ENCODE measurements around the gene SMIM26. TPM values are rescaled to one million over a fixed set of nuclear protein-coding genes. Genes with fewer than 3 reads are reported as not detected.

SMIM26 gene
- total RNA-seq, 2 donors from 2014 or later = 67.9 to 78.1 TPM

- H3K9me3 ChIP-seq = no peaks in the 10 kb centered on the region
- intact Hi-C loops (cut with DNase I) = no loop called here
- TF ChIP-seq CTCF (IDR thresholded peaks at IDR 0.05) = no peak
- no peaks in the 10 kb centered on the region for H3K4me1 ChIP-seq
- no peak for DNase-seq
- no peak overlapping the region for H3K4me3 ChIP-seq
- peaks cover 25% of the 10 kb centered on the region for H3K36me3 ChIP-seq
- no peak overlapping the region for H3K27ac ChIP-seq
- no peaks in the 10 kb centered on the region for H3K27me3 ChIP-seq
- H3K9ac ChIP-seq (ENCODE audit: low read depth in 2 of 2, low read length in 2 of 2) = no peak overlapping the region
Observed at GRCh38 chr20:18537651-18538050, 29.6 kb upstream of the SMIM26 start.

GRCh38 chr20:18541741-18542140, 25.5 kb upstream of the SMIM26 start:
- DNase-seq = no peak
- Histone ChIP-seq H3K9ac (ENCODE audit: low read depth in 2 of 2, low read length in 2 of 2) (no peak overlapping the region), H3K36me3 (peaks cover 14% of the 10 kb centered on the region), H3K4me1 (no peaks in the 10 kb centered on the region), H3K9me3 (no peaks in the 10 kb centered on the region), H3K27me3 (no peaks in the 10 kb centered on the region), H3K4me3 (no peak overlapping the region), H3K27ac (no peak overlapping the region)
- TF ChIP-seq CTCF (IDR thresholded peaks at IDR 0.05) = no peak
- intact Hi-C loops (cut with DNase I) = no loop called here

GRCh38 chr20:18543216-18543615, 24.0 kb upstream of the SMIM26 start:
- no peaks in the 10 kb centered on the region for H3K9me3 ChIP-seq
- no peaks in the 10 kb centered on the region for H3K4me1 ChIP-seq
- no peak for DNase-seq
- H3K27me3 ChIP-seq = no peaks in the 10 kb centered on the region
- no peak for TF ChIP-seq CTCF (IDR thresholded peaks at IDR 0.05)
- H3K4me3 ChIP-seq = no peak overlapping the region
- H3K36me3 ChIP-seq = peaks cover 14% of the 10 kb centered on the region
- H3K27ac ChIP-seq = no peak overlapping the region
- intact Hi-C loops (cut with DNase I) = no loop called here
- no peak overlapping the region for H3K9ac ChIP-seq (ENCODE audit: low read depth in 2 of 2, low read length in 2 of 2)

GRCh38 chr20:18543932-18544331, 23.3 kb upstream of the SMIM26 start:
- H3K9ac ChIP-seq (ENCODE audit: low read depth in 2 of 2, low read length in 2 of 2) = no peak overlapping the region
- no peaks in the 10 kb centered on the region for H3K27me3 ChIP-seq
- no peaks in the 10 kb centered on the region for H3K4me1 ChIP-seq
- no peaks in the 10 kb centered on the region for H3K9me3 ChIP-seq
- no peak overlapping the region for H3K27ac ChIP-seq
- H3K4me3 ChIP-seq = no peak overlapping the region
- no peak for TF ChIP-seq CTCF (IDR thresholded peaks at IDR 0.05)
- no peak for DNase-seq
- H3K36me3 ChIP-seq = peaks cover 14% of the 10 kb centered on the region
- intact Hi-C loops (cut with DNase I) = no loop called here

GRCh38 chr20:18545566-18545965, 21.7 kb upstream of the SMIM26 start:
- no peak for TF ChIP-seq CTCF (IDR thresholded peaks at IDR 0.05)
- H3K4me3 ChIP-seq = no peak overlapping the region
- no peaks in the 10 kb centered on the region for H3K9me3 ChIP-seq
- intact Hi-C loops (cut with DNase I) = no loop called here
- no peak for DNase-seq
- H3K36me3 ChIP-seq = peaks cover 19% of the 10 kb centered on the region
- H3K9ac ChIP-seq (ENCODE audit: low read depth in 2 of 2, low read length in 2 of 2) = no peak overlapping the region
- no peaks in the 10 kb centered on the region for H3K27me3 ChIP-seq
- H3K4me1 ChIP-seq = no peaks in the 10 kb centered on the region
- no peak overlapping the region for H3K27ac ChIP-seq

GRCh38 chr20:18548465-18548864, 18.8 kb upstream of the SMIM26 start:
- TF ChIP-seq CTCF (IDR thresholded peaks at IDR 0.05) = no peak
- Histone ChIP-seq H3K9ac (ENCODE audit: low read depth in 2 of 2, low read length in 2 of 2) (no peak overlapping the region), H3K27ac (no peak overlapping the region), H3K4me1 (no peaks in the 10 kb centered on the region), H3K4me3 (no peak overlapping the region), H3K9me3 (no peaks in the 10 kb centered on the region), H3K27me3 (no peaks in the 10 kb centered on the region), H3K36me3 (peaks cover 20% of the 10 kb centered on the region)
- intact Hi-C loops (cut with DNase I) = no loop called here
- no peak for DNase-seq

Data from colonic mucosa (tissue), 4 donors.